Measurements from ENCODE around the gene OTOS.
A peak's percentile ranks its signal among the peaks of the same experiment; 100 is the strongest.

Gene OTOS

GRCh38 chr2:240149943-240150784 is 9.7 kb upstream of the OTOS start:
- peak; percentile 27 for DNase-seq

- DNase-seq: no peak
Observed at GRCh38 chr2:240147911-240148587, 7.6 kb upstream of the OTOS start.

- no peak for DNase-seq
Observed at GRCh38 chr2:240147382-240147781, 6.9 kb upstream of the OTOS start.

- no peak for DNase-seq
Observed at GRCh38 chr2:240146627-240147278, 6.3 kb upstream of the OTOS start.

GRCh38 chr2:240146141-240146561 is 5.7 kb upstream of the OTOS start:
- DNase-seq: no peak

- DNase-seq: no peak
Observed at GRCh38 chr2:240145461-240145860, 5.0 kb upstream of the OTOS start.

GRCh38 chr2:240144649-240145261 is 4.3 kb upstream of the OTOS start:
- DNase-seq: no peak

- DNase-seq: peak; percentile 28
Observed at GRCh38 chr2:240143801-240144648, 3.6 kb upstream of the OTOS start.

GRCh38 chr2:240143276-240143675 is 2.8 kb upstream of the OTOS start:
- no peak for DNase-seq

GRCh38 chr2:240142859-240143258 is 2.4 kb upstream of the OTOS start:
- no peak for DNase-seq

GRCh38 chr2:240142256-240142775 is 1.9 kb upstream of the OTOS start:
- no peak for DNase-seq

GRCh38 chr2:240141736-240142135 is 1.3 kb upstream of the OTOS start:
- DNase-seq: no peak

GRCh38 chr2:240140920-240141319 is 462 bp upstream of the OTOS start:
- DNase-seq: no peak

- no peak for DNase-seq
Observed at GRCh38 chr2:240139666-240140393, 628 bp downstream of the OTOS start.

- DNase-seq: no peak
Observed at GRCh38 chr2:240139011-240139441, 1.4 kb downstream of the OTOS start.

GRCh38 chr2:240138254-240138984 is 2.0 kb downstream of the OTOS start:
- no peak for DNase-seq

- DNase-seq: no peak
Observed at GRCh38 chr2:240137596-240138253, 2.7 kb downstream of the OTOS start.

- no peak for DNase-seq
Observed at GRCh38 chr2:240136671-240137292, 3.7 kb downstream of the OTOS start.

GRCh38 chr2:240136013-240136670 is 4.3 kb downstream of the OTOS start, which contains the start of gene COPS9:
TSS of gene COPS9 (minus strand) at chr2:240136305. CDS start at chr2:240136284, 21 bp downstream.
- peak; percentile 61 for DNase-seq

All from NCI-H1105 (cell line).